HG03460 (cell line): ENCODE measurements around the gene KLC4.

Experiments used
- ATAC-seq: cut with Tn5 transposase; IDR thresholded peaks from one replicate; pipeline ENCODE4 v1.9.1; 2021; ENCODE audit not compliant: unreplicated experiment

KLC4 gene

GRCh38 chr6:43120944-43121913, 61.8 kb downstream of the KLC4 start:
- ATAC-seq = no peak

- ATAC-seq = no peak
These were observed 62.7 kb downstream of the KLC4 start for GRCh38 chr6:43122146-43122545.

GRCh38 chr6:43123461-43124314, 64.3 kb downstream of the KLC4 start:
- ATAC-seq = no peak

GRCh38 chr6:43124481-43124880, 65.0 kb downstream of the KLC4 start:
- no peak for ATAC-seq
